Epithelial cell of proximal tubule (primary cell): ENCODE results near the gene ANKRD63. TPM values are rescaled to one million over a fixed set of nuclear protein-coding genes. Genes with fewer than 3 reads are reported as not detected.

ENCODE experiments used
- DNase-seq: peaks from one replicate; pipeline ENCODE4 v3.0.0-alpha.2; 2011; ENCODE audit warnings: low read depth
- H3K4me3 ChIP-seq: 2 replicates; pipeline ENCODE4 v1.5.1; 2011; ENCODE audit warnings: low read depth, mild to moderate bottlenecking, low read length
- CTCF ChIP-seq: conservative IDR thresholded peaks from 2 replicates; pipeline ENCODE4 v1.5.1; 2012; ENCODE audit warnings: low read depth, mild to moderate bottlenecking, low read length
- total RNA-seq: library from RNA; depleted of rRNA; stranded (reverse); fragments of >200 nt; gene quantifications from 2 replicates; pipeline ENCODE4 v1.2.3, GENCODE V29; 2015

Gene ANKRD63
- total RNA-seq, 1 donor from 2014 or later: not detected

- DNase-seq: no peak
- no peak for TF ChIP-seq CTCF
- H3K4me3 ChIP-seq: peak overlapping the region; percentile 33
These were observed 8.2 kb upstream of the ANKRD63 start for GRCh38 chr15:40290918-40291574.

- no peak overlapping the region for H3K4me3 ChIP-seq
- TF ChIP-seq CTCF: no peak
- no peak for DNase-seq
These were observed 7.7 kb upstream of the ANKRD63 start for GRCh38 chr15:40290545-40290917.

DNA sequence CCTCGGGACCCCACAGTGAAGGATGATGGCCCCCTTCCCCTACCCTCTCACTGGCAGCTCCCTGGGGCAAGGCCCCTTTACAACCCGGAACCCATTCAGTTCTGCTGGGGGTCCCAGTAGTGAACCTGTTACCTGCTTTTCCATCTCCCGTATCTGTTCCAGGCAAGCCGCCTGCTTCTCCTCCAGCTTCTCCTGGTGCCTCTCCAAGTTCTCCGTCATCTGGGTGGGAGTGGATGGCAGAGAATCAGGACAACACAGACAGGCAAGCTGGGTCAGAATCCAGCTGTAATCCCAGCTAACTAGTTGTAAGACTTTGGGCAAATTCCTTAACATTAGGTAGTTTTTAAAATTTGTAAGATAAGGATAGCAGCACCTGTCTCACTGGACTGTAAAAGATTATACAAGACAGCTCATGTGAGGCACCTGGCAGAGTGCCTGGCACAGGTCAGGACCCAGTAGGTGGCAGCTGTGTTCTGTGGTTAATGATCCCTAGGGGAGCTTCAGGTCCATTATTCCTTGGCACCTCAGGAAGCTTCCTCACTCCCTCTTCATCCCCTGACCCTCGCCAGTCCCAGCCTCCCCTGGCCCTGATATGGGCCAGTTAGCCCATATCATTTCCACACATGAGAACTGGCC lies 6.4 kb upstream of the ANKRD63 start:
- no peak overlapping the region for H3K4me3 ChIP-seq
- TF ChIP-seq CTCF: peak; percentile 24
- peak; percentile 46 for DNase-seq

GRCh38 chr15:40287968-40288367 lies 5.1 kb upstream of the ANKRD63 start:
- no peak for DNase-seq
- no peak overlapping the region for H3K4me3 ChIP-seq
- no peak for TF ChIP-seq CTCF

DNA sequence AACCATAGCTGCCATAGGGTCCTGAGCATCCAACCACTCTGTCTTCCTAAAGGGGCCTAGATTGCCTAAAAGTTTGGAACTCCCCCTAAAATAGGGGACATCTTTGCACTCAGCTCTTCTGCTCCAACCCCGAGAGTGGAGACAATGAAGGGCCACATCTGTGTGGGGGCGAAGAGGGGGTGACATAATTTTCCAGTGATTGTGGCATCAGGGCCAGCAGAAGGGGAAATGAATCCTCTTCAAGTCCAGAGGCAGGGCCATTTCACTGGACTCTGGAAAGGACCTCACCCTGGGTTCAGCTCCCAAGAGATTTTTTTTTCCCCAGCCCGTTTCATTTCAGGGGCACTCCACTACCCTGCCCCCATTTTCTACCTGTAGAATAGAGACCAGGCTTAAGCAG lies 4.6 kb upstream of the ANKRD63 start:
- TF ChIP-seq CTCF: no peak
- DNase-seq: no peak
- H3K4me3 ChIP-seq: no peak overlapping the region

GRCh38 chr15:40286794-40287193 lies 3.9 kb upstream of the ANKRD63 start:
- no peak for DNase-seq
- TF ChIP-seq CTCF: no peak
- no peak overlapping the region for H3K4me3 ChIP-seq

DNA sequence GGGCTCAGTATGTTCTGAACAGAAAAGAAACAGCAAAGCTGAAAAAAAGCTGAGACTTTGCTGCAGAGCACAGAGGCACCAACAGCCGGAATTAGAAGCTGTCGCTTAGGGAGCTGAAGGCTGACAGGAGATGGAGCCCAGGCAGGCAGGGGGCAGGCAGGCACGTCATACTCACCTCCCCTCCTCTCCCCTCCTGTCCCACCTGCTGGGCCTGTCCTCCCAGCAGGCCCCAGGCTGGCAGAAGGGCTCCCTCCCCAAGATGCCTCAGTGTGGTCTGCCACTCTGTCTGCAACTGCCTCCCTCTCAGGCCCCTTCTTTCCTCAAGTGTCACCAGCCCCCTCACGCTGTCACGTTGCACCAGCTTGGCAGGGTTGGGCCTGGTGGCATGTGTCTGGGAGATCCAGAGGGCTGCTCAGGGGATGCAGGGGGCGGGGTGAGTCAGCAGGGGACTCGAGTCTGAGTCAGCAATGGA lies 3.2 kb upstream of the ANKRD63 start:
- no peak for DNase-seq
- H3K4me3 ChIP-seq: no peak overlapping the region
- TF ChIP-seq CTCF: no peak
